CD4-positive, alpha-beta T cell treated with Interleukin-21 for 1 hour (primary cell): ENCODE measurements around the gene SRRM3.
A peak's percentile ranks its signal among the peaks of the same experiment; 100 is the strongest.
"Not testable (repeated sequence)": the region's sequence is repeated elsewhere in the genome, so short reads cannot be mapped to it uniquely, and the experiment has no call there.

Experiments
- DNase-seq: peaks from one replicate; pipeline ENCODE4 v3.0.0-alpha.2; 2020

Gene SRRM3

DNA sequence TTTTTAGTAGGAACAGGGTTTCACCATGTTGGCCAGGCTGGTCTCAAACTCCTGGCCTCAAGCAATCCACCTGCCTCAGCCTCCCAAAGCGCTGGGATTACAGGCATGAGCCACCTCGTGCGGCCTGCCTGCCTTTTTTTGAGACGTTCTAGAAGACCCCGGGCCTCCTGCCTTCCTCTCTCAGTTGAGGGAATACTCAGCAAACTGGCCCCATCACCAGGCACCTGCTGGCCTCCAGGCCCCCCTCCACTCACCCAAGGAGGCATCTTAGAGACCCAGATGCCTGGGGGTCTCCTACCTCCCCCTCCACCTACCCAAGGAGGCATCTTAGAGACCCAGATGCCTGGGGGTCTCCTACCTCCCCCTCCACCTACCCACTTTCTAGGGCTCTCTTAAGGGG lies 91.2 kb downstream of the SRRM3 start:
- not testable (repeated sequence) for DNase-seq

GRCh38 chr7:76293407-76293901 lies 91.8 kb downstream of the SRRM3 start:
- DNase-seq = no peak

DNA sequence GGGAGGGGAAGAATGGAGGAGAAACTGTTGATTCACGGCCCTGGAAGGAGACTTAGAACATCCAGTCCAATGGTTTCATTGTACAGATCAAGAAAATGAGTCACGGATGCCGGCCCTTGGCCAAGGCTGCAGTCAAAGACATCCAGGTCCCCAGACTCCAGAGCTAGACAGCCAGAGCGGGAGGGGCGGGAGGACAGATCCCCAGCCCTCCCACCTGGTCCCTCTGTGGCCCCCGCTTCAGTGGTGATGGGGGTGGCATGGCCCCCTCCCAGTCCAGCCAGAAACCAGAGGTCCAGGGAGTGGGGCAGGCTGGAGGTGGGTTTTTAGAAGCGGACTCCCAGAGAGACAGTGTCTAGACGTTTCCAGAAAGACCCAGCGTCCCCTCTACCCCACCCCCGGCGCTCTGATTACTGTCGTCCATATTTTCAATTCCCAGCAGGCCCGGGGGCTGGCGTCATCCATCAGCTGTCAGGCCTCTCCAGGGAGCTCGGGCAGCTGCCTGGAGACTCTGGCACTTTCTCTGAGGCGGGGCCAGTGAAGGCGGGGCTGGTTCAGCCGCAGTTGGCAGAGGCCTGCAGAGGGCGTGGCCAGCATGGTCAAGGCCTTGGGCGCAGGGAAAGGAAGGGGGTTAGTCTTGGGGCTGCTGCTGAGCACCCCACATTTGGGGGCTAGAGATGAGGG lies 92.8 kb downstream of the SRRM3 start:
- no peak for DNase-seq

GRCh38 chr7:76296743-76297740 lies 95.3 kb downstream of the SRRM3 start:
- no peak for DNase-seq

- no peak for DNase-seq
Measured at GRCh38 chr7:76300166-76300731, 98.6 kb downstream of the SRRM3 start.

DNA sequence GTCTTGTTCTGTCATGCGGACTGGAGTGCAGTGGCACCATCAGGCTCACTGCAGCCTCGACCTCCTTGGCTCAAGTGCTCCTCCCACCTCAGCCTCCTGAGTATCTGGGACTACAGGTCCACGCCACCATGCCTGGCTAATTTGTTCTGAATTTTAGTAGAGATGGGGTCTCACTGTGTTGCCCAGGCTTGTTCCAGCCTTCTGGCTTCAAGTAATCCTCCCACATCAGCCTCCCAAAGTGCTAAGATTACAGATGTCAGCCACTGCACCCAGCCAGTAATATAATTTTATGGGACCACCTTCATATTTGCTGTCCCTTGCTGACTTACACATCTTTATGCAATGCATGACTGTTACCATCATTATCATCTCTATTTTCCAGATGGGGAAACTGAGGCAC lies 99.3 kb downstream of the SRRM3 start:
- DNase-seq = no peak

- peak; percentile 83 for DNase-seq
Measured at GRCh38 chr7:76302347-76303201, 100.9 kb downstream of the SRRM3 start, which contains the start of gene HSPB1. HSPB1 (plus strand) TSS chr7:76302673; CDS start chr7:76302713, 40 bp downstream.

DNA sequence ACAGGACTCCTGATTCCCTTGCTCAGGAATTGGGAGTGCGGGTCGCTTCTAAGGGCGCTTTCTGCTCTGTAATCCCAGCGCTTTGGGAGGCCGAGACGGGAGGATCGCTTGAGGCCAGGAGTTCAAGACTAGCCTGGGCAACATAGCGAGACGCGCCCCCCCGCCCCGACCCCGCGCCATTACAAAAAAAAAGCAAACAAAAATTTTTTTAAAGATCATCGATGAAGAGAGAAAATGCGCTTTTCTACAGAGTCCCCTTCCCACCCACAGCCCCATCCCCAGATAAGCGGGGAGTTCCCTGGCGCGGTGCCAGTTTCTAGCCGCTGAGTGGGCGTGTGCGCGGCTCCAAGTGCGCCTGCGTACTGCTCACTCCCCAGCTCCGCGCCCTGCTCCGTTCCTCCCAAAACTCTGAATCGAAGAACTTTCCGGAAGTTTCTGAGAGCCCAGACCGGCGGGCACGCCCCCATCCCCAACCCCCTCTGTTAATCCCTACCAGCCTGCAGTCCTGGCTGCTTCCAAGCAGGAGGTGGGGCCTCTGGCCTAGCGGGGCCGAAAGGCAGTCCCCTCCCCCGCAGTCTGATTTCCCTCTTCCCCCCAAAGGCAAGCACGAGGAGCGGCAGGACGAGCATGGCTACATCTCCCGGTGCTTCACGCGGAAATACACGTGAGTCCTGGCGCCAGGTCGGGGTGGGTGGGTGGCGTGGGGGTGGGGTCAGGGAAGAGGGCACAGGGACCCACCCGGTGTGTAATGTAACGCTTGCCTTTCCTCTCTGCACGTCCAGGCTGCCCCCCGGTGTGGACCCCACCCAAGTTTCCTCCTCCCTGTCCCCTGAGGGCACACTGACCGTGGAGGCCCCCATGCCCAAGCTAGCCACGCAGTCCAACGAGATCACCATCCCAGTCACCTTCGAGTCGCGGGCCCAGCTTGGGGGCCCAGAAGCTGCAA lies 101.8 kb downstream of the SRRM3 start:
- peak; percentile 81 for DNase-seq

DNA sequence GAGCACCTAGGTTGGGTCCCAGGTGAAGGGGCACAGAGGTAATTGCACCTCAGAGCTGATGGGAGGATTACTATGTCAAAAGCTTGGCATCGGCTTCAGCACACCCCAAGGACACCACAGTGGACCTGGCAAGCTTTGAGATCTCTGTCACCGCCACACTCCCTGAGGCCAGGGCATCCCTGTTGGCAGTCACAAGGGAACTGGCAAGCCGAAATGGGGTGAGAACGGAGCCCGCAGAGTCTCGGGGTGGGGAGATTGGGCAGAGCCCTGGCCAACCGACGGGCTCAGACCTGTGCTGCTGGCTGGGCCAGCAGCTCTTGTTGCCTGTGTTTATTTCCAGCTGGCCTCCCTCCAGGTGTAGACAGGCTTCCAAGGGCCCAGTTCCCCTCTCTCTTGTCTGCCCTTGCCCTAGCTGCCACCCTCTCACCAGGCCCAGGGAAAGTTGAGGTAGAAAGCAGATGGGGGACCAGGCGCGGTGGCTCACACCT lies 103.2 kb downstream of the SRRM3 start:
- DNase-seq = no peak

GRCh38 chr7:76308874-76309273 lies 107.2 kb downstream of the SRRM3 start:
- DNase-seq = not testable (repeated sequence)

DNA sequence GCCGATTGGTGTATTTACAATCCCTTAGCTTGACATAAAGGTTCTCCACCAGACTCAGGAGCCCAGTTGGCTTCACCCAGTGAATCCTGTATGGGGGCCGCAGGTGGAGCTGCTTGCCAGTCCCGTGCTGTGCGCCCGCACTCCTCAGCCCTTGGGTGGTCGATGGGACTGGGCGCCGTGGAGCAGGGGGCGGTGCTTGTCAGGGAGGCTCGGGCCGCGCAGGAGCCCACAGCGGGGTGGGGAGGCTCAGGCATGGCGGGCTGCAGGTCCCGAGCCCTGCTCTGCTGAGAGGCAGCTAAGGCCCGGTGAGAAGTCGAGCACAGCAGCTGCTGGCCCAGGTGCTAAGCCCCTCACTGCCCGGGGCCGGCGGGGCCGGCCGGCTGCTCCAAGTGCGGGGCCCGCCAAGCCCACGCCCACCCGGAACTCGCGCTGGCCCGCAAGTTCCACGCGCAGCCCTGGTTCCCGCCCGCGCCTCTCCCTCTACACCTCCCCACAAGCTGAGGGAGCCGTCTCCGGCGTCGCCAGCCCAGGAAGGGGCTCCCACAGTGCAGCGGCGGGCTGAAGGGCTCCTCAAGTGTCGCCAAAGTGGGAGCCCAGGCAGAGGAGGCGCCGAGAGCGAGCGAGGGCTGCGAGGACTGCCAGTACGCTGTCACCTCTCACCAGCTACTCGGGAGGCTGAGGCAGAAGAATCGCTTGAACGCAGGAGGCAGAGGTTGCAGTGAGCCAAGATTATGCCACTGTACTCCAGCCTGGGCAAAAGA lies 107.8 kb downstream of the SRRM3 start:
- not testable (repeated sequence) for DNase-seq

DNA sequence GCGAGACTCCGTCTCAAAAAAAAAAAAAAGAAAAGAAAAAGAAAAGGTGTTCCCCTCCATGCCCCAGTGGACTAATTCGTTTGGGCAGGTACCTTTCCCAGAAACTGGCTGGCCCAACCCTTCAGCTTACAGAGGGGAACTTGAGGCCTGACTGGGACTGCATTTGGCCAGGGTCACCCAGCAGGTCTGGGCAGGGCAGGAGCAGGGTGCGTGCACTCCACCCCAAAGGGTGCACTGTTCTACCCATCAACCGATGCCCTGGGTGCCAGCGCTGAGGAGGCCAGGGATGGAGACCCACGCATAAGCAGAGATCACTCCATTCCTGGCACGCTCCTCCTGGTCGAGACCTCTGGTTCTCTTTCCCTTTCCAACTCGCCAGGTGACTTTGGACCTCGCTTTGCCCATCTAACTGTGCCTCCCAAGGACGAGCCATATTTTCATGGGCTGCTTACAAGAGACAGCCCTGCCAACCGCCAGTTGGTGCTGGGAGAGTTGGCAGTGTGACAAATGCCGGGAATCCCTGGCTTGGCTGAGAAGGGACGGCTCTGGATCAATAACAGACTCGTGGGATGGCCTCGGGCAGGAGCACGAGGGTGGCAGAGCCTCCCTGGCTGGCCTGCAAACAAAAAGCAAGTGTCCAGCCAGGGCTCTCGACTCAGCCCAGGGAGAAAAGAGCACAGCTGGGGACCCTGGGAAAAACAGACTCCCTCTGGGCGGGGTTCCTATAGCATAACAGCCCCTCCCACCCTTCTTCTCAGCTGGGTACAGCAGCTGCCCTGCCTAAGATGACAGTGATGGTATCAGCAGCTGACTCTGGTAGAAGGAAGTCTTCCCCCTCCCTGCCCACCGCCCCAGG lies 108.6 kb downstream of the SRRM3 start:
- DNase-seq = no peak

DNA sequence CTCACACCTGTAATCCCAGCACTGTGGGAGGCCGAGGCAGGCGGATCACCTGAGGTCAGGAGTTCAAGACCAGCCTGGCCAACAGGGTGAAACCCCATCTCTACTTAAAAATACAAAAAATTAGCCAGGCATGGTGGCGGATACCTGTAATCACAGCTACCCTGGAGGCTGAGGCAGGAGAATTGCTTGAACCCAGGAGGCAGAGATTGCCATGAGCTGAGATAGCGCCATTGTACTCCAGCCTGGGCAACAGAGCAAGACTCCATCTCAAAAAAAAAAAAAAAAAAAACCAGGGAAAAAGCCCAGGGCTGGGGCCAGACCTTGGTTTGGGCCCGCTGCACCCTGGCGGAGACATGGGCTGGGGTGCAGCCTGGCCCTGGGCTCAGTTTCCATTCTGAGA lies 110.1 kb downstream of the SRRM3 start:
- DNase-seq = not testable (repeated sequence)

GRCh38 chr7:76314042-76314721 lies 112.5 kb downstream of the SRRM3 start:
- peak; percentile 96 for DNase-seq

DNA sequence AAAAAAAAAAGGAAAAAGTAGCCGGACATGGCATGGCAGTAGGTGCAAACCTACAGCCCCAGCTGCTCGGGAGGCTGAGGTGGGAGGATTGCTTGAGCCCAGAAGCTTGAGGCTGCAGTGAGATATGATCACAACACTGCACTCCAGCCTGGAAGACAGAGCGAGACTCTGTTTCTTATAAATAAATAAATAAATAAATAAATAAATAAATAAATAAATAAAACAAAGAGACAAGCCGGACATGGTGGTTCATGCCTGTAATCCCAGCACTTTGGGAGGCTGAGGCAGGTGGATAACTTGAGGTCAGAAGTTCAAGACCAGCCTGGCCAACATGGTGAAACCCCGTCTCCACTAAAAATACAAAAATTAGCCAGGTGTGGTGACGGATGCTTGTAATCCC lies 113.0 kb downstream of the SRRM3 start:
- not testable (repeated sequence) for DNase-seq

GRCh38 chr7:76315364-76315763 lies 113.7 kb downstream of the SRRM3 start:
- DNase-seq = no peak

GRCh38 chr7:76316984-76317781 lies 115.5 kb downstream of the SRRM3 start:
- no peak for DNase-seq
